DMS153 (cell line): Measurements from ENCODE around the gene DGKE.

Experiments used
- DNase-seq: peaks from one replicate; lab custom pipeline; 2025; lab: John Stamatoyannopoulos, UW

The DGKE gene

DNA sequence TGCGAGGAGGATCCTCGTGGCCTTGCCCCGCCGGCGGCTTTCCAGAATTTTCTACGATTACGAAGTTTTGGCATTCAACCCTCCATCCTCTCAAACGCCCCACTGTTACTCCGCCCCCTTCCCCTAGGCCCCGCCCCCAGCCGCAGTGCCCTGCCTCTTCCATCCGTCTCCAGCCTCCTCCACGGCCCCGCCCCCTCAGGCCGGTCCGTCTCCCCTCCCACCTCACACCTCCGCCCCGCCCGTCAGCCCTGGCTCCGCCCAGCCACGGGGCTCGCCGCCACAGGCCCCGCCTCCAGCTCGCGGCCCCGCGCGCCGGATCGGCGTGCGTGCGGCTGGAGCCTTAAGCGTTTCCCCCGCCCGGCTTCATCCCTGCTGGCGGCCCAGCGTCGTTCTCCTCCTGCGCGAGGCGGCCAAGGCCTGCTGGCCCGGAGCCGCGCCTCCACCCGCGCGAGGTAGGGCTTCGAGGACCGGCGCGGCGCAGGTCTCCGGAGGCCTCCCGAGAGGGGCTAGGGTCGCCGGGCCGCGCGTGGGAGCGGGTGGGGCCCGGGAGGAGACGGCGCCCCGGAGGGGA, at the start of gene DGKE, which contains the start of gene C17orf67:
DGKE (plus strand) TSS at position 343 of the 571 bp plus-strand sequence. CDS start 645 bp downstream, outside the sequence.
C17orf67 (minus strand) TSS at position 112 of the 571 bp plus-strand sequence. CDS start 18,110 bp downstream, outside the sequence.
- DNase-seq: peak; percentile 93

DNA sequence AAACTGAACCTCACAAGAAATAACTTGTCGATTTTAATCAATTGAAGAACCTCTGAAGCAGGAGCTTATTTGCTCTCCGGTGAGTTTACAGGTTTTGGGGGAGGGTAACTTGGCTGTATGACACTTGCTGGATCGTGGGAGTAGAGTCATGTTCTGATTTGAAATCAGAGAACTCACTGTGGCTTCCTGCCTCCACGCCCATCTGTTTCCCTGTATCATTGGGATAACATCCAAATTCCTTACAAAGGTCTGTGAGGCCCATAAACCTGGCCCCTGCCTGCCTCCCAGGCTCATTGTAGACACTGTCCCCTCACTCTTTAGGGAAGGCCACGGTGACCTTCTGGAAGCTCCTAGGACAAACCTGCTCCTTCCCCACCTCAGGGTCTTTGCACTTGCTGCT, 48.5 kb upstream of the DGKE start:
- DNase-seq: no peak

- no peak for DNase-seq
Observed at GRCh38 chr17:56785997-56786680, 47.8 kb upstream of the DGKE start.

DNA sequence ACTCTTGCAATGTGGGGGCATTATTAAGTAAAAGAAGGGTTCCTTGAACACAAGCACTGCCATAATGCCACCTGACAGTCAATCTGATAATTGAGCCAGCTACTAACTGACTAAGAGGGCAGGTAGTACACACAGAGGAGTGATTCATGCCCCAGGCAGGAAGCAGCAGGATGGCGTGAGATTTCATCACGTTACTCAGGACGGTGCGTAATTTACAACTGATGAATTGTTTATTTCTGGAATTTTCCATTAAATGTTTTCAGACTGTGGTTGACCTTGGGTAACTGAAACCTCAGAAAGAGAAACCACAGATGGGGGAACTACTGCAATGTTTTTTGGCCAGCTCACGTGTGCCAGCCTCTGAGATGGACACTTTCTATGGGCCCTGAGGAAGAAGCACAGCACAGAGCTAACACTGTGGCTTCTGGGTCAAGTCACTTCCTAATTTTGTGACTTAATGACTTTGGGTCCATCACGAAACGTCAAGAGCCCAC, 46.9 kb upstream of the DGKE start:
- DNase-seq: no peak

GRCh38 chr17:56792267-56792666, 41.7 kb upstream of the DGKE start:
- no peak for DNase-seq

- no peak for DNase-seq
Observed at GRCh38 chr17:56793531-56793930, 40.4 kb upstream of the DGKE start.

- DNase-seq: no peak
Observed at GRCh38 chr17:56793957-56794356, 40.0 kb upstream of the DGKE start.

DNA sequence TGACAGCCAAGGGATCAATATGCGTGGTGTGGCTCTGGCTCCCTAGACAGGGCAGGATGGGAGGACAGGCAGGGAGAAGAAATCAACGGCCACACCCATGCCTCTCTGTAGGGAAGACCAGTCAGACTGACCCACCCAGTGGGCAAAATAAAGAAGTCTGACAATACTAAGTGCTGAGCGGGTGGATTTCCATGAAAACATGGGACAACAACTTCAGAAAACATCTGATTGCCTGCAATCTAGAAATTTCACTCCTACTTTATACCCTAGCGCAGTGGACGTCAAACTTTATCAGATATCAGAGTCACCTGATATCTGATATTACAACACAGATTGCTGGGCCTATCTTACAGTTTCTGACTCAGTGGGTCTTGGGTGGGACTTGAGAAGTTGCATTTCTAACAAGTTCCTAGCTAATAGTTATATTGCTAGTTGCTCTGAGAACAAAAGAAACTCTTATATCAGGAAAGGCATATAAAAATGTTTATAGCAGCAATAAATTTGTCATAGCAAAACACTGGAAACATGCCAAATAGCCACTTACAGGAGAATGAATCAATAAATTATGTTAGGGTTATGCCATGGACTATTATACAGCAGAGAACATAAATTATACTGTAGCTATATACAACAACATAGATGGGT, 38.6 kb upstream of the DGKE start:
- no peak for DNase-seq

DNA sequence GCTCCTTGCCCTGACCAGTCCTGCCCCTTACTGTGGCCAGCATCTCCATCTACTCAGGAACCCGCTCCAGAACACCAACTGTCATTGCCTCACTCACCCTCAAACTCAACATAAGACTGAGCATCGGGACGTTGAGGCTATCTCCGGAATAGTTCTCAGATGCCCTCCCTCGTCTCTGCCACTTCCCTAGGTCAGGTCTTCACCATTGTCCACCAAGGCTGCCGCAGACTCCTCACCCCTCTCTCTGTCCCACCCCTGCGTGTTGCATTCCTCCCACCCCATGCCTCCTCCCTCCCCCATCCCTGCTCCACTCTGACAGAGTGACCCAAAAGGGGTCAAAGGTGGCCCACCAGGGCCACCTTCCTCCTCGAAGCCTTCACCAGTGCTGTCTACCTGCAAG, 37.4 kb upstream of the DGKE start:
- DNase-seq: no peak

- DNase-seq: no peak
Observed at GRCh38 chr17:56798916-56799315, 35.0 kb upstream of the DGKE start.

DNA sequence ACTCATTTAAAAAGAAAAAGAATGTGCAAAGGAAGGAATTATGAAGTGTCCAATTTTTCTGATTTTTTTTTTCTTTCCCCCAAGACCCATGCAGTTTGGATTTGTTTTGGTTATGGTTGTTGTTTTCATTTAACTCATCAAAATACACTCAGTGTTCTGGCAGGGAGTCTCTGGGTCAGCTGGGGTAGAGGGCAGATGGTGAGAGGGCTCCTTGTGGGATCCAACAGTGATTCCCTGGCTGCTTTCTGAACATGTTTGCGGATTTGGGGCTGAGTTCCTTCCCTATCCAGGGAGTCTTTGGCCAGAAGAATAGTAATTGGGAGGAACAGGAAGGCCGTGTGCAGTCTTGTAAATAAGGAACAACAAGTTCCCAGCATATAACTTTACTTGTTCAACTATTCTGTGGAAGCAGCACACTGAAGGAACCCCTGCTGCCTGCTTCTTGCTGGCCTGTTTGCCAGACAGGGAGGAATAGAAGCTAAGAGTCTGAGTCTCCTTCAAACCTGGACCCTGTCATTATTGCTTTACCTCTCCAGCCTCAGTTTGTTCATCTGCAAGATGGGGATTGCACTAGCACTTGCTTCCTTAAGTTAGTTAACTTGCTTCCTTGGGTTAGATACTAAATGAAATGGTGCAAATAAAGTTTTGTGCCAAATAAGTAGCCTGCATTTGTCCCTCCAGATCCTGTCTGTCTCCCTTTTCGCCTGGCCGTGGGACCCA, 32.3 kb upstream of the DGKE start:
- DNase-seq: no peak

DNA sequence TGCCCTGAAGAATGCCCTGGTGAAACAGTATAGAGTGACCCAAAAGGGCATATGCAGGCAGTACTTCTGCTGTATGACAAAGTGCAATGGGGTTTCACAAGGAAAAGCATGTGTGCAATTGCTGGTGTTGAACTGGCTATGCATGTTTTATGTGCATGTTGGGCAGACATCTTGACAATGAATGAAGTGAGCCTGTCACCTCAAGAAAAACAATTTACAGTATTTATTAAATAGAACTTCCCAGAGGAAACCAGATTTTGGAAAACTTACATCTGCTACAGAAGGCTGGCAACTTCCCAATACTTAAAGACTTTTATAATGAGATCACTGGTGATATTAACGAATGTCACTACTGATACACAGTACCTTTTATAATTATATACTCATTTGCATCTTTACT, 30.9 kb upstream of the DGKE start:
- DNase-seq: no peak

GRCh38 chr17:56804454-56804853, 29.5 kb upstream of the DGKE start:
- no peak for DNase-seq

- no peak for DNase-seq
Observed at GRCh38 chr17:56806949-56807348, 27.0 kb upstream of the DGKE start.

DNA sequence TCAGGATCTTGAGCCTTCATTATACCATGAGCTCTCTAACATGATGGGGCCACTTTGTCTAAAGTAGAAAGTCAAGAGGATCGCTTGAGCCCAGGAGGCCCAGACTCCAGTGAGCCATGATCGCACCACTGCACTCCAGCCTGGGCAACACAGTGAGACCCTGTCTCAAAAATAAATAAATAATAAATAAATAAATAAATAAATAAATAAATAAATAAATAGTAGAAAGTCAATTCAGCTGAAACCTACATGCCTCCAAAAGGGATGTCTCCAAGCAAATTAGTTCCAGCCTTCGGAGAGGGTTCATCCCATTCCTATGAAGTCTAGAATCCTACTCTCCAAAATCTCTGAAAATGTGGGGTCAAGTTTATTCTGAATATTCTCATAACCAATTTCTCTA, 26.2 kb upstream of the DGKE start:
- no peak for DNase-seq

DNA sequence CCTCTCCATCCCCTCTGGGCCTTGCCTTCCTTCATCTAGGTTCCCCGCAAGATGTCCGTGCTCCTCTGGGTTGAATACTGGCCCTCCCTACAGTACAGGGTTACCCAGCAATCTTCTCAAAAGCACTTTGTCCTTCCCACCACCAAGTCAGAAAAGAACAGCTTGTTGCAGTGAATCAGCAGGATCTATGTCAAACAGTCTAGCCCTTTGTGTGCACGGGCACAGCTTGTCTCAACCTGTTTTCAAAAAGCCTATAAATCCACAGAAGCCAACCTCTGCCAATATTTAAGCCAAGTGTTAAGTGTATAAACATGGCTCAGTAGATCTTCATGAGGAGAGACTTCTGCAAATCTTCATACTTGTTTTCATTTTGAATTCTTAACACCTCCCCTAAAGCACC, 25.4 kb upstream of the DGKE start:
- peak; percentile 41 for DNase-seq

- DNase-seq: no peak
Observed at GRCh38 chr17:56809106-56809819, 24.7 kb upstream of the DGKE start.

DNA sequence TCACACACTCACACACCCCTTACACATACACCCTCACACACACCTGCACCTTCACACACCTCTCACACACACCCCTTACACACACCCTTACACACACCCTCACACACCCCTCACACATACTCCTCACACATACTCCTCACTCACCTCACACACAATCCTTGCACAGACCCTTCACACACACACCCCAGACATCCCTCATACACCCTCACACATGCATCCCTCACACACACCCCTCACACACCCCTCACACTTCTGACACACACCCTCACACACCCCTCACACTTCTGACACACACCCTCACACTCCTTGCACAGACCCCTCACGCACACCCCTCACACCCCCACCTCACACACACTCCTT, 24.2 kb upstream of the DGKE start:
- DNase-seq: no peak

DNA sequence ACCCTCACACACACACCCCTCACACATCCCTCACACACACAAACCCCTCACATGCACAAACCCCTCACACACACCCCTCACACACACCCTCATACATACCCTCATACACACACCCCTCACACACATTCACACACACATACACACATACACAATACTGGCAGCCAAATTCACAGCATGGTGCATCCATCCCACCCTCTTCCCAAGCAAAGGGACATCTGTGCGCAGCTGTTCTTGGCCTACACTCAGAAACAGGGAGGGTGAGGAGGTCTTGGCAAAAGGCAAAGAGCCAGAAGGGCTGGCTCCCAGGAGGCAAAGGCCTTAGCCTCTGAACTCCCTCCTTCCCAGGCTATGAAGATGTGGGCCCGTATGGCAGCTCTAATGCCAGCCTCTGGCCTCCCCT, 23.6 kb upstream of the DGKE start:
- DNase-seq: no peak

GRCh38 chr17:56810891-56811775, 22.8 kb upstream of the DGKE start:
- DNase-seq: no peak

DNA sequence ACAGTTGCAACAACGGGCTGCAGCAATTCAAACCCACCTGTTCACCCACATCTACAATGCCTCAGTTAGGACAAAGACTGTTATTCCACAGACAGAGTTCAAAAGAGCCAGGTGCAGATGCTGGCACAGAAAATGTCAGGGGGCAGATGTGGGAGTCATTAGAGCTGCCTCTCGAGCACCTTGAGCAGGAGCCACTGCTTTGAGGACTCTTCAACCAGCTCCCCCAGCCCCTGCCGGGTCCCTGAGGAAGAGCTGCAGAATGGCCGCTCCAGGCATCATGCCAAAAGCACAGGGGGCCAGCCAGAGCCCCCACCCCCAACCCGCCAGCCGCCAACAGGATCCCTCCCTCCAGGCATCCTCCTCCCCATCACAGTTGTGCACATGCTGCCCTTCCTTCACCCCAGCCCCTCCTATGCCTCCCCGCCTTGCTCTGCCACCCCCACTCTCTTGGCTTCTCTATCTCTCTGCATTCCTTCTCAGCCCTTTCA, 21.0 kb upstream of the DGKE start:
- DNase-seq: no peak
